ENCODE measurements around the gene NEU2.

The NEU2 gene

GRCh38 chr2:233053928-233054784, 21.7 kb downstream of the NEU2 start:
- no peaks in the 10 kb centered on the region for H3K9me3 ChIP-seq (replicated peaks in 1 of 2; ENCODE audit: control insufficient read depth in 2 of 2, insufficient read depth in 1 of 2, low read depth in 1 of 2, low read length in 2 of 2)
- DNase-seq (ENCODE audit: low spot score), result peak; percentile 57
- H2AFZ ChIP-seq (ENCODE audit: low read length), result peak overlapping the region; percentile 47
- no peak overlapping the region for H3K9ac ChIP-seq (ENCODE audit: low read depth, low read length, poor library complexity)
- no peak overlapping the region for H2AK5ac ChIP-seq (ENCODE audit: low read depth, low read length)
- no peaks in the 10 kb centered on the region for H3K79me1 ChIP-seq (ENCODE audit: low read depth, low read length)
- H3K4me1 ChIP-seq (ENCODE audit: control insufficient read depth in 2 of 2, insufficient read depth in 1 of 2, low read depth in 1 of 2, low read length in 2 of 2), result peaks cover 0 to 6% of the 10 kb centered on the region in 2 donors
- H3K4me2 ChIP-seq (ENCODE audit: insufficient read depth, low read length, poor library complexity, severe bottlenecking), result no peak overlapping the region
- H4K8ac ChIP-seq (ENCODE audit: low read depth, low read length), result no peak overlapping the region
- peaks cover 0 to 16% (median 3%) of the 10 kb centered on the region in 3 experiments for H3K27me3 ChIP-seq (ENCODE audit: control insufficient read depth in 3 of 3, insufficient read depth in 3 of 3, low read depth in 1 of 3, low read length in 3 of 3)
- no peak overlapping the region for H3K4me3 ChIP-seq (ENCODE audit: low read length in 2 of 2)
- no peak overlapping the region for H2BK12ac ChIP-seq (ENCODE audit: low read length)
- no peak overlapping the region for H3K14ac ChIP-seq (ENCODE audit: low read length)
- no peak overlapping the region for H2BK5ac ChIP-seq (ENCODE audit: low read length)
- H3K27ac ChIP-seq (replicated peaks; ENCODE audit: low read length), result no peak overlapping the region
- no peak overlapping the region for H3K4ac ChIP-seq (ENCODE audit: low read length)
- WGBS, 2 donors (ENCODE audit: extremely low coverage in 2 of 2, insufficient read length in 2 of 2, insufficient replicate concordance in 1 of 2), result no CpG with 5 or more reads among the region's 22 CpGs
- H2BK15ac ChIP-seq (ENCODE audit: low read length), result no peak overlapping the region
- H4K91ac ChIP-seq (ENCODE audit: low read depth, low read length, poor library complexity), result no peak overlapping the region
- H2BK120ac ChIP-seq (ENCODE audit: low read depth, low read length), result no peak overlapping the region
- no peak overlapping the region for H3K23ac ChIP-seq (ENCODE audit: low read depth, low read length, poor library complexity)
- no peaks in the 10 kb centered on the region for H3K36me3 ChIP-seq (replicated peaks in 1 of 2; ENCODE audit: control insufficient read depth in 2 of 2, insufficient read depth in 2 of 2, low read length in 2 of 2)
- H3K18ac ChIP-seq (ENCODE audit: low read length), result no peak overlapping the region

GRCh38 chr2:233055362-233055761, 22.9 kb downstream of the NEU2 start:
- Histone ChIP-seq H3K23ac (ENCODE audit: low read depth, low read length, poor library complexity) (no peak overlapping the region), H2AFZ (ENCODE audit: low read length) (no peak overlapping the region), H2BK15ac (ENCODE audit: low read length) (no peak overlapping the region), H3K18ac (ENCODE audit: low read length) (no peak overlapping the region), H3K4ac (ENCODE audit: low read length) (no peak overlapping the region), H3K27ac (replicated peaks; ENCODE audit: low read length) (no peak overlapping the region), H3K14ac (ENCODE audit: low read length) (no peak overlapping the region), H3K9ac (ENCODE audit: low read depth, low read length, poor library complexity) (no peak overlapping the region), H3K79me1 (ENCODE audit: low read depth, low read length) (no peaks in the 10 kb centered on the region), H4K8ac (ENCODE audit: low read depth, low read length) (no peak overlapping the region), H3K4me2 (ENCODE audit: insufficient read depth, low read length, poor library complexity, severe bottlenecking) (no peak overlapping the region), H3K9me3 (replicated peaks in 1 of 2; ENCODE audit: control insufficient read depth in 2 of 2, insufficient read depth in 1 of 2, low read depth in 1 of 2, low read length in 2 of 2) (no peaks in the 10 kb centered on the region), H3K4me1 (ENCODE audit: control insufficient read depth in 2 of 2, insufficient read depth in 1 of 2, low read depth in 1 of 2, low read length in 2 of 2) (peaks cover 1 to 6% of the 10 kb centered on the region in 2 donors), H3K4me3 (ENCODE audit: low read length in 2 of 2) (no peak overlapping the region), H2BK120ac (ENCODE audit: low read depth, low read length) (no peak overlapping the region), H2BK5ac (ENCODE audit: low read length) (no peak overlapping the region), H4K91ac (ENCODE audit: low read depth, low read length, poor library complexity) (no peak overlapping the region), H3K27me3 (ENCODE audit: control insufficient read depth in 3 of 3, insufficient read depth in 3 of 3, low read depth in 1 of 3, low read length in 3 of 3) (peaks cover 0 to 16% (median 3%) of the 10 kb centered on the region in 3 experiments), H2AK5ac (ENCODE audit: low read depth, low read length) (no peak overlapping the region), H2BK12ac (ENCODE audit: low read length) (no peak overlapping the region), H3K36me3 (replicated peaks in 1 of 2; ENCODE audit: control insufficient read depth in 2 of 2, insufficient read depth in 2 of 2, low read length in 2 of 2) (no peaks in the 10 kb centered on the region)
- no peak for DNase-seq (ENCODE audit: low spot score)
- WGBS, 2 donors (ENCODE audit: extremely low coverage in 2 of 2, insufficient read length in 2 of 2, insufficient replicate concordance in 1 of 2), result no CpG with 5 or more reads among the region's 2 CpGs

GRCh38 chr2:233056961-233057605, 24.6 kb downstream of the NEU2 start:
- WGBS, 2 donors (ENCODE audit: extremely low coverage in 2 of 2, insufficient read length in 2 of 2, insufficient replicate concordance in 1 of 2), result no CpG with 5 or more reads among the region's 6 CpGs
- Histone ChIP-seq H2AFZ (ENCODE audit: low read length) (no peak overlapping the region), H2BK15ac (ENCODE audit: low read length) (no peak overlapping the region), H3K4me3 (ENCODE audit: low read length in 2 of 2) (peak overlapping the region in 1 of 2 donors; percentile 22), H4K8ac (ENCODE audit: low read depth, low read length) (no peak overlapping the region), H3K14ac (ENCODE audit: low read length) (no peak overlapping the region), H3K27ac (replicated peaks; ENCODE audit: low read length) (no peak overlapping the region), H2BK12ac (ENCODE audit: low read length) (no peak overlapping the region), H3K23ac (ENCODE audit: low read depth, low read length, poor library complexity) (no peak overlapping the region), H3K9me3 (replicated peaks in 1 of 2; ENCODE audit: control insufficient read depth in 2 of 2, insufficient read depth in 1 of 2, low read depth in 1 of 2, low read length in 2 of 2) (no peaks in the 10 kb centered on the region), H3K4ac (ENCODE audit: low read length) (no peak overlapping the region), H2BK120ac (ENCODE audit: low read depth, low read length) (no peak overlapping the region), H4K91ac (ENCODE audit: low read depth, low read length, poor library complexity) (no peak overlapping the region), H3K18ac (ENCODE audit: low read length) (peak overlapping the region; percentile 29), H2AK5ac (ENCODE audit: low read depth, low read length) (peak overlapping the region; percentile 86), H2BK5ac (ENCODE audit: low read length) (peak overlapping the region; percentile 79), H3K27me3 (ENCODE audit: control insufficient read depth in 3 of 3, insufficient read depth in 3 of 3, low read depth in 1 of 3, low read length in 3 of 3) (peaks cover 0 to 4% (median 0%) of the 10 kb centered on the region in 3 experiments), H3K9ac (ENCODE audit: low read depth, low read length, poor library complexity) (peak overlapping the region; percentile 13), H3K4me2 (ENCODE audit: insufficient read depth, low read length, poor library complexity, severe bottlenecking) (no peak overlapping the region), H3K36me3 (replicated peaks in 1 of 2; ENCODE audit: control insufficient read depth in 2 of 2, insufficient read depth in 2 of 2, low read length in 2 of 2) (no peaks in the 10 kb centered on the region), H3K4me1 (ENCODE audit: control insufficient read depth in 2 of 2, insufficient read depth in 1 of 2, low read depth in 1 of 2, low read length in 2 of 2) (peaks cover 4 to 17% of the 10 kb centered on the region in 2 donors), H3K79me1 (ENCODE audit: low read depth, low read length) (no peaks in the 10 kb centered on the region)
- no peak for DNase-seq (ENCODE audit: low spot score)

All from neuronal stem cell (in vitro differentiated cells).